Activated T-cell treated with anti-CD3 and anti-CD28 coated beads, Interleukin-2, amount 50 U/mL, for 72 hours (primary cell): Measurements from ENCODE around the gene TEKT4. TPM values are rescaled to one million over a fixed set of nuclear protein-coding genes. Genes with fewer than 3 reads are reported as not detected.
"Not testable (repeated sequence)": the region's sequence is repeated elsewhere in the genome, so short reads cannot be mapped to it uniquely, and the experiment has no call there.

ENCODE experiments used
- ATAC-seq, 2 donors: fragments of 150-1000 bp; cut with Tn5 transposase; replicated peaks in 1 of 2; 2 replicates each; pipeline ENCODE4 v1.10.0; 2021; ENCODE audit warnings: moderate library complexity in 2 of 2, mild to moderate bottlenecking in 1 of 2
- DNase-seq, 2 donors: peaks; one replicate each; pipeline ENCODE4 v3.0.0; 2021 to 2022; ENCODE audit warnings: mixed read lengths in 1 of 2
- H3K27ac Mint-ChIP-seq: one replicate; pipeline ENCODE4 v1.8.0; 2022; ENCODE audit warnings: mild to moderate bottlenecking, moderate library complexity, mixed read lengths
- H3K27me3 Mint-ChIP-seq: one replicate; pipeline ENCODE4 v1.8.0; 2022; ENCODE audit warnings: low read depth, mixed read lengths
- H3K36me3 Mint-ChIP-seq, 2 donors: one replicate each; pipeline ENCODE4 v1.8.0; 2022; ENCODE audit warnings: mixed read lengths in 2 of 2, mild to moderate bottlenecking in 1 of 2; ENCODE audit not compliant: insufficient read depth in 2 of 2
- H3K4me1 Mint-ChIP-seq: one replicate; pipeline ENCODE4 v1.8.0; 2022; ENCODE audit warnings: low read depth, mixed read lengths
- H3K4me3 Mint-ChIP-seq, 2 donors: one replicate each; pipeline ENCODE4 v1.8.0; 2022; ENCODE audit warnings: mild to moderate bottlenecking in 2 of 2, mixed read lengths in 2 of 2, moderate library complexity in 2 of 2
- H3K9me3 Mint-ChIP-seq, 2 donors: one replicate each; pipeline ENCODE4 v1.8.0; 2022; ENCODE audit warnings: mixed read lengths in 2 of 2
- total RNA-seq, 2 donors: library from RNA; stranded (reverse); gene quantifications; one replicate each; pipeline ENCODE4 v1.2.3, GENCODE V29; 2022

The TEKT4 gene
- total RNA-seq, 2 donors from 2014 or later: not detected

DNA sequence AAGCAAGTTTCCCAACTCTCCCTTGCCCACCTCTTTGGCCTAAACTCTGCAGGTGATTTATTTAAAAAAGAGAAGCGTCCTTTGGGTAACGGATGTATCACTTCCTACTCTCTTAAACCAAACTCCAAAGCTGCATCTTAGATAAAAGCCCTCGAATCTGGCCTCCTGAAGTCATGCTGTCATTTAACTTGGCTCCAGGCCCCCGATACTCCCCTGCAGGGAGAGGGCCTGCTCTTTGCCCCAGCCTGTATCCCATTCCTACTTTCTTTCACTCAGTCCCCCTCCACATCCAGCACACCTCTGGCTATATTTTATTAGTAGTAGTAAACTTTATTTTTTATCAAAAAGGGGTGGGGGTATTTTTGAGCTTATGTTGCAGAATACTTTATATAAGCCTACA is 19.0 kb downstream of the TEKT4 start:
- Mint-ChIP-seq H3K27me3 (peaks cover 2% of the 10 kb centered on the region), H3K4me3 (no peak overlapping the region), H3K36me3 (no peaks in the 10 kb centered on the region), H3K9me3 (no peaks in the 10 kb centered on the region), H3K4me1 (no peaks in the 10 kb centered on the region), H3K27ac (no peak overlapping the region)
- ATAC-seq: no peak
- no peak for DNase-seq

GRCh38 chr2:94895273-94895672 is 24.0 kb downstream of the TEKT4 start:
- not testable (repeated sequence) for H3K27me3 Mint-ChIP-seq, H3K4me3 Mint-ChIP-seq, H3K9me3 Mint-ChIP-seq, H3K4me1 Mint-ChIP-seq, H3K27ac Mint-ChIP-seq, ATAC-seq, H3K36me3 Mint-ChIP-seq, DNase-seq

DNA sequence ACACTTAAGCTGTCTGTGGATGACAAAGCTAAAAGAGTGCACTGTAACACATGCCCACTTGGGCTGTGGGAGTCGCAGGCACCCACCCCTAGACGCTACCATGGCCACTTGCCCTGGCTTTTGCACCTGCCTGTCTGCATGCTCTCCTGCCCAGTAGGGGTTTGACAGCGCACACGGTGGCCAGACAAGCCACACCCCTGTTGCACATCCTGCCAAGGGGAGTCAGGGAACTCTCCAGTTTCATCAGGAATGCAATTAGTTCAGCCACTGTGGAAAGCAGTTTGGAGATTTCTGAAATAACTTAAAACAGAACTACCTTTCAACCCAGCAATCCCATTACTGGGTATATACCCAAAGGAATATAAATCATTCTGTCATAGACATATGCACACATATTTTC is 35.7 kb downstream of the TEKT4 start:
- H3K36me3 Mint-ChIP-seq, H3K27me3 Mint-ChIP-seq, DNase-seq, H3K4me3 Mint-ChIP-seq, H3K9me3 Mint-ChIP-seq, H3K4me1 Mint-ChIP-seq, ATAC-seq, H3K27ac Mint-ChIP-seq: not testable (repeated sequence)

- H3K4me1 Mint-ChIP-seq: no peaks in the 10 kb centered on the region
- DNase-seq (no peak), ATAC-seq (no peak)
- peaks cover 9% of the 10 kb centered on the region for H3K27me3 Mint-ChIP-seq
- peaks cover 3 to 4% of the 10 kb centered on the region in 2 donors for H3K9me3 Mint-ChIP-seq
- no peak overlapping the region for H3K4me3 Mint-ChIP-seq
- no peak overlapping the region for H3K27ac Mint-ChIP-seq
- H3K36me3 Mint-ChIP-seq: peaks cover 0 to 1% of the 10 kb centered on the region in 2 donors
These were observed 52.0 kb downstream of the TEKT4 start for GRCh38 chr2:94923196-94923595.

DNA sequence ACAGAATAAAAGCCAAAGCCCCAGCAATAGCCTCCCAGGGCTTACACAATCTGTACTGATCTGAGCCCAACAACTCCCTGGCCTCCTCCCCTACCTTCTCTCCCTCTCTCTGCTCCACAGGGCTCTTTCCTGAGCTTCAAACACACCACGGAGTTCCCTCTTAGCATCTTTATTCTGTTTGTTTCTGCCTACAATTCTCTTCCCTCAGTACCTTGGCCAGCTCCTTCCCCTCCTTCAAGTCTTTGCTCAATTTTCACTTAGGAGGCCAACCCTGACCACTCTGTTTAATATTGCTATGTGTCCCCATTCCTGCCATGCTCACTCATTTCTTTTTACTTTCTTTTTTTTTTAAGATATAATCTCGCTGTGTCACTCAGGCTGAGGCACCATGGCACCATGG is 53.8 kb downstream of the TEKT4 start:
- not testable (repeated sequence) for H3K4me1 Mint-ChIP-seq, H3K27me3 Mint-ChIP-seq, H3K4me3 Mint-ChIP-seq, ATAC-seq, H3K27ac Mint-ChIP-seq, H3K36me3 Mint-ChIP-seq, H3K9me3 Mint-ChIP-seq, DNase-seq

Other genes starting within 250 kb of the TEKT4 start
- gene MAL, start 154.3 kb downstream of the TEKT4 start, total RNA-seq: 10 to 100 TPM; 92.6 to 93.8 TPM